NCI-H2227 (cell line): ENCODE data around the gene NIP7.
A peak's percentile ranks its signal among the peaks of the same experiment; 100 is the strongest.
"Not testable (repeated sequence)": the region's sequence is repeated elsewhere in the genome, so short reads cannot be mapped to it uniquely, and the experiment has no call there.

ENCODE experiments used
- DNase-seq: peaks from one replicate; lab custom pipeline; 2025; ENCODE audit not compliant: unreplicated experiment; lab: John Stamatoyannopoulos, UW

The NIP7 gene

GRCh38 chr16:69340095-69340644 lies 598 bp downstream of the NIP7 start:
- DNase-seq, result no peak

- DNase-seq, result no peak
These were observed 4.6 kb downstream of the NIP7 start for GRCh38 chr16:69344171-69344570.

GRCh38 chr16:69345923-69346322 lies 6.4 kb downstream of the NIP7 start:
- DNase-seq, result no peak

- DNase-seq, result no peak
These were observed 7.1 kb downstream of the NIP7 start for GRCh38 chr16:69346683-69347082.

GRCh38 chr16:69348222-69348621 lies 8.7 kb downstream of the NIP7 start:
- DNase-seq, result no peak

GRCh38 chr16:69349536-69349935 lies 10.0 kb downstream of the NIP7 start:
- DNase-seq, result no peak

GRCh38 chr16:69350536-69351133 lies 11.1 kb downstream of the NIP7 start:
- DNase-seq, result no peak

- DNase-seq, result peak; percentile 32
These were observed 11.9 kb downstream of the NIP7 start, which contains the start of gene TMED6 for GRCh38 chr16:69351309-69352027. TSS of gene TMED6 (minus strand) at chr16:69351786. CDS start at chr16:69351753, 33 bp downstream.

GRCh38 chr16:69360070-69360469 lies 20.5 kb downstream of the NIP7 start:
- DNase-seq, result not testable (repeated sequence)

GRCh38 chr16:69363281-69363717 lies 23.7 kb downstream of the NIP7 start:
- no peak for DNase-seq

- no peak for DNase-seq
These were observed 24.5 kb downstream of the NIP7 start for GRCh38 chr16:69364088-69364487.

GRCh38 chr16:69365901-69366300 lies 26.3 kb downstream of the NIP7 start:
- no peak for DNase-seq

- DNase-seq, result no peak
These were observed 26.9 kb downstream of the NIP7 start for GRCh38 chr16:69366431-69366830.

GRCh38 chr16:69367980-69368379 lies 28.4 kb downstream of the NIP7 start:
- no peak for DNase-seq

GRCh38 chr16:69368866-69369265 lies 29.3 kb downstream of the NIP7 start:
- DNase-seq, result no peak

- no peak for DNase-seq
These were observed 32.0 kb downstream of the NIP7 start for GRCh38 chr16:69371564-69371963.

GRCh38 chr16:69373019-69373418 lies 33.4 kb downstream of the NIP7 start:
- no peak for DNase-seq

- DNase-seq, result no peak
These were observed 37.0 kb downstream of the NIP7 start for GRCh38 chr16:69376393-69377059.

- no peak for DNase-seq
These were observed 38.5 kb downstream of the NIP7 start for GRCh38 chr16:69378036-69378435.

- no peak for DNase-seq
These were observed 39.2 kb downstream of the NIP7 start for GRCh38 chr16:69378760-69379159.

GRCh38 chr16:69381231-69381630 lies 41.7 kb downstream of the NIP7 start:
- DNase-seq, result no peak

- DNase-seq, result no peak
These were observed 42.8 kb downstream of the NIP7 start for GRCh38 chr16:69382421-69382820.
